K562 (cell line): ENCODE measurements around the gene HMGCL. TPM values are rescaled to one million over a fixed set of nuclear protein-coding genes. Genes with fewer than 3 reads are reported as not detected.
A peak's percentile ranks its signal among the peaks of the same experiment; 100 is the strongest.

Source experiments
- ATF1 ChIP-seq, 2 experiments: fragments of 450-650 bp in 1 of 2; IDR thresholded peaks; 2 replicates each; pipeline ENCODE4 v1.6.1; 2016; ENCODE audit warnings: missing compliant biosample characterization in 1 of 2, missing genetic modification characterization in 1 of 2
- HNRNPL ChIP-seq: fragments of 200-400 bp; formaldehyde crosslinking; IDR thresholded peaks from 2 replicates; pipeline ENCODE4 v1.6.1; 2017; ENCODE audit warnings: low read depth, mild to moderate bottlenecking, low read length
- KLF6 ChIP-seq: fragments of 250-450 bp; sonication (Bioruptor Pico); IDR thresholded peaks from 2 replicates; pipeline ENCODE4 v1.4.0; 2020; ENCODE audit warnings: mild to moderate bottlenecking, moderate library complexity, borderline replicate concordance
- NFXL1 ChIP-seq: fragments of 450-650 bp; formaldehyde crosslinking; IDR thresholded peaks from 2 replicates; pipeline ENCODE4 v1.4.0; 2021; ENCODE audit warnings: mild to moderate bottlenecking
- PRPF4 ChIP-seq: fragments of 200-400 bp; formaldehyde crosslinking; IDR thresholded peaks from one replicate; pipeline ENCODE4 v1.6.1; 2017; ENCODE audit warnings: low read length, low read depth, mild to moderate bottlenecking; ENCODE audit not compliant: insufficient read depth, poor library complexity, severe bottlenecking
- ZNF592 ChIP-seq: fragments of 450-650 bp; IDR thresholded peaks from 2 replicates; pipeline ENCODE4 v1.6.1; 2017; ENCODE audit warnings: antibody characterized with exemption, mild to moderate bottlenecking
- ZNF764 ChIP-seq: fragments of 250-450 bp; sonication (Bioruptor Pico); IDR thresholded peaks from 2 replicates; pipeline ENCODE4 v1.4.0; 2020; ENCODE audit warnings: low read depth, mild to moderate bottlenecking, moderate library complexity
- polyA plus RNA-seq, 8 experiments: library from polyadenylated mRNA; depleted of rRNA in 4 of 8; stranded (reverse) in 5 of 8; unstranded in 3 of 8; fragments of >200 nt; fragmentation: Nextera tagmentation in 2 of 8; fragmentation: Illumina TruSeq in 1 of 8; extraction: Ambion mirVana in 2 of 8; extraction: Trizol in 1 of 8; gene quantifications; 2 replicates each; pipeline versions ENCODE4 v1.2.1 to v1.2.3, GENCODE V29; 2011 to 2014; ENCODE audit warnings: inconsistent platforms in 1 of 8, missing spikeins in 1 of 8
- total RNA-seq, 7 experiments: library from RNA; depleted of rRNA in 6 of 7; stranded (reverse); fragments of >200 nt in 6 of 7; fragmentation: Illumina TruSeq in 2 of 7; extraction: Trizol in 2 of 7; gene quantifications; 2 replicates each; pipeline versions ENCODE4 v1.2.1 to v1.2.3, GENCODE V29; 2011 to 2021; ENCODE audit warnings: low replicate concordance in 1 of 7
- TF ChIP-seq, protein P1 (sequence below): fragments of 250-450 bp; sonication (Bioruptor Pico); IDR thresholded peaks from 2 replicates; pipeline ENCODE4 v1.8.0; 2022; ENCODE audit warnings: moderate library complexity, mild to moderate bottlenecking, inconsistent platforms
- TF ChIP-seq, protein P2 (sequence below): fragments of 450-650 bp; IDR thresholded peaks from 2 replicates; pipeline ENCODE4 v1.6.1; 2017; ENCODE audit warnings: mild to moderate bottlenecking, moderate library complexity
- TF ChIP-seq, protein P3 (sequence below): fragments of 450-650 bp; IDR thresholded peaks from 2 replicates; pipeline ENCODE4 v1.6.1; 2018; ENCODE audit not compliant: partially characterized antibody
- TF ChIP-seq, protein P4 (sequence below), 2 experiments: fragments of 250-450 bp in 1 of 2; fragments of 450-650 bp in 1 of 2; sonication (Bioruptor Pico) in 1 of 2; IDR thresholded peaks; 2 replicates each; pipeline versions ENCODE4 v1.6.1 to v1.8.0; 2016 to 2021; ENCODE audit warnings: mild to moderate bottlenecking in 2 of 2, moderate library complexity in 2 of 2, missing compliant biosample characterization in 1 of 2, missing genetic modification characterization in 1 of 2
- TF ChIP-seq, protein P5 (sequence below): fragments of 250-450 bp; sonication (Bioruptor Pico); IDR thresholded peaks from 2 replicates; pipeline ENCODE4 v1.5.0; 2021; ENCODE audit warnings: mild to moderate bottlenecking, borderline replicate concordance

The HMGCL gene
- total and polyA plus RNA-seq, 9 of the 15 experiments (the other 6 are each of a cell fraction or from before 2014, with no cell fraction given) = 18.0 to 82.2 (median 24.2) TPM

DNA sequence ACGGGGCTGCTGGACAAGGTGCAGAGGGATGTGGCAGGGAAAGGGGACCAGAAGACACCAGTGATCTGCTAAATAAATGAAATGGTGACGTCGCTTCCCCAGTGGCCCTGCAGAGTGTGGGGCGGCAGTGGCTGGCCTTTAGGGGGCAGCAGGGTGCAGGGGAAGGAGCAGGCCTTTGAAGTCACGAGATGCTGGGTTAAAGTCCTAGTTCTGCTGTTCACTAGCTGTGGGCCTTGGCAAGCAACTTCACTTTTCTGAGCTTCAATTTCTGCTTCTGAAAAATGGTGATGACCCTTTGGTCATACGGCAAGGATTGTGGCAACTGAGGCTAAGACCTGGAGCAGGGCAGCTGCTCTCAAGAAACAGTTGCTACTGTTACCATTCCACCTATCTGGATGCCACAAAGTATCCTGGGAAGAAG lies 15.5 kb downstream of the HMGCL start (continued):
- TF ChIP-seq, protein P1, sequence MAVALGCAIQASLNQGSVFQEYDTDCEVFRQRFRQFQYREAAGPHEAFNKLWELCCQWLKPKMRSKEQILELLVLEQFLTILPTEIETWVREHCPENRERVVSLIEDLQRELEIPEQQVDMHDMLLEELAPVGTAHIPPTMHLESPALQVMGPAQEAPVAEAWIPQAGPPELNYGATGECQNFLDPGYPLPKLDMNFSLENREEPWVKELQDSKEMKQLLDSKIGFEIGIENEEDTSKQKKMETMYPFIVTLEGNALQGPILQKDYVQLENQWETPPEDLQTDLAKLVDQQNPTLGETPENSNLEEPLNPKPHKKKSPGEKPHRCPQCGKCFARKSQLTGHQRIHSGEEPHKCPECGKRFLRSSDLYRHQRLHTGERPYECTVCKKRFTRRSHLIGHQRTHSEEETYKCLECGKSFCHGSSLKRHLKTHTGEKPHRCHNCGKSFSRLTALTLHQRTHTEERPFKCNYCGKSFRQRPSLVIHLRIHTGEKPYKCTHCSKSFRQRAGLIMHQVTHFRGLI (CRISPR knock-in tag) = no peak
- TF ChIP-seq, protein P2, sequence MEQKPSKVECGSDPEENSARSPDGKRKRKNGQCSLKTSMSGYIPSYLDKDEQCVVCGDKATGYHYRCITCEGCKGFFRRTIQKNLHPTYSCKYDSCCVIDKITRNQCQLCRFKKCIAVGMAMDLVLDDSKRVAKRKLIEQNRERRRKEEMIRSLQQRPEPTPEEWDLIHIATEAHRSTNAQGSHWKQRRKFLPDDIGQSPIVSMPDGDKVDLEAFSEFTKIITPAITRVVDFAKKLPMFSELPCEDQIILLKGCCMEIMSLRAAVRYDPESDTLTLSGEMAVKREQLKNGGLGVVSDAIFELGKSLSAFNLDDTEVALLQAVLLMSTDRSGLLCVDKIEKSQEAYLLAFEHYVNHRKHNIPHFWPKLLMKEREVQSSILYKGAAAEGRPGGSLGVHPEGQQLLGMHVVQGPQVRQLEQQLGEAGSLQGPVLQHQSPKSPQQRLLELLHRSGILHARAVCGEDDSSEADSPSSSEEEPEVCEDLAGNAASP = no peak
- TF ChIP-seq, protein P3, sequence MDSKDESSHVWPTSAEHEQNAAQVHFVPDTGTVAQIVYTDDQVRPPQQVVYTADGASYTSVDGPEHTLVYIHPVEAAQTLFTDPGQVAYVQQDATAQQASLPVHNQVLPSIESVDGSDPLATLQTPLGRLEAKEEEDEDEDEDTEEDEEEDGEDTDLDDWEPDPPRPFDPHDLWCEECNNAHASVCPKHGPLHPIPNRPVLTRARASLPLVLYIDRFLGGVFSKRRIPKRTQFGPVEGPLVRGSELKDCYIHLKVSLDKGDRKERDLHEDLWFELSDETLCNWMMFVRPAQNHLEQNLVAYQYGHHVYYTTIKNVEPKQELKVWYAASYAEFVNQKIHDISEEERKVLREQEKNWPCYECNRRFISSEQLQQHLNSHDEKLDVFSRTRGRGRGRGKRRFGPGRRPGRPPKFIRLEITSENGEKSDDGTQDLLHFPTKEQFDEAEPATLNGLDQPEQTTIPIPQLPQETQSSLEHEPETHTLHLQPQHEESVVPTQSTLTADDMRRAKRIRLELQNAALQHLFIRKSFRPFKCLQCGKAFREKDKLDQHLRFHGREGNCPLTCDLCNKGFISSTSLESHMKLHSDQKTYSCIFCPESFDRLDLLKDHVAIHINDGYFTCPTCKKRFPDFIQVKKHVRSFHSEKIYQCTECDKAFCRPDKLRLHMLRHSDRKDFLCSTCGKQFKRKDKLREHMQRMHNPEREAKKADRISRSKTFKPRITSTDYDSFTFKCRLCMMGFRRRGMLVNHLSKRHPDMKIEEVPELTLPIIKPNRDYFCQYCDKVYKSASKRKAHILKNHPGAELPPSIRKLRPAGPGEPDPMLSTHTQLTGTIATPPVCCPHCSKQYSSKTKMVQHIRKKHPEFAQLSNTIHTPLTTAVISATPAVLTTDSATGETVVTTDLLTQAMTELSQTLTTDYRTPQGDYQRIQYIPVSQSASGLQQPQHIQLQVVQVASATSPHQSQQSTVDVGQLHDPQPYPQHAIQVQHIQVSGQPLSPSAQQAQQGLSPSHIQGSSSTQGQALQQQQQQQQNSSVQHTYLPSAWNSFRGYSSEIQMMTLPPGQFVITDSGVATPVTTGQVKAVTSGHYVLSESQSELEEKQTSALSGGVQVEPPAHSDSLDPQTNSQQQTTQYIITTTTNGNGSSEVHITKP = peak; percentile 35
- TF ChIP-seq, protein P4, sequence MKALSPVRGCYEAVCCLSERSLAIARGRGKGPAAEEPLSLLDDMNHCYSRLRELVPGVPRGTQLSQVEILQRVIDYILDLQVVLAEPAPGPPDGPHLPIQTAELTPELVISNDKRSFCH (CRISPR knock-in tag; IDR thresholded peaks at IDR 0.05) = no peak
- TF ChIP-seq, protein P4 (tag; IDR thresholded peaks at IDR 0.05) = no peak
- TF ChIP-seq ATF1 (CRISPR knock-in tag; IDR thresholded peaks at IDR 0.05) (no peak), ATF1 (tag; IDR thresholded peaks at IDR 0.05) (peak; percentile 84), PRPF4 (no peak), ZNF764 (CRISPR knock-in tag) (no peak), HNRNPL (no peak), NFXL1 (CRISPR knock-in tag) (no peak), KLF6 (CRISPR knock-in tag) (no peak), ZNF592 (no peak)
- TF ChIP-seq, protein P5, sequence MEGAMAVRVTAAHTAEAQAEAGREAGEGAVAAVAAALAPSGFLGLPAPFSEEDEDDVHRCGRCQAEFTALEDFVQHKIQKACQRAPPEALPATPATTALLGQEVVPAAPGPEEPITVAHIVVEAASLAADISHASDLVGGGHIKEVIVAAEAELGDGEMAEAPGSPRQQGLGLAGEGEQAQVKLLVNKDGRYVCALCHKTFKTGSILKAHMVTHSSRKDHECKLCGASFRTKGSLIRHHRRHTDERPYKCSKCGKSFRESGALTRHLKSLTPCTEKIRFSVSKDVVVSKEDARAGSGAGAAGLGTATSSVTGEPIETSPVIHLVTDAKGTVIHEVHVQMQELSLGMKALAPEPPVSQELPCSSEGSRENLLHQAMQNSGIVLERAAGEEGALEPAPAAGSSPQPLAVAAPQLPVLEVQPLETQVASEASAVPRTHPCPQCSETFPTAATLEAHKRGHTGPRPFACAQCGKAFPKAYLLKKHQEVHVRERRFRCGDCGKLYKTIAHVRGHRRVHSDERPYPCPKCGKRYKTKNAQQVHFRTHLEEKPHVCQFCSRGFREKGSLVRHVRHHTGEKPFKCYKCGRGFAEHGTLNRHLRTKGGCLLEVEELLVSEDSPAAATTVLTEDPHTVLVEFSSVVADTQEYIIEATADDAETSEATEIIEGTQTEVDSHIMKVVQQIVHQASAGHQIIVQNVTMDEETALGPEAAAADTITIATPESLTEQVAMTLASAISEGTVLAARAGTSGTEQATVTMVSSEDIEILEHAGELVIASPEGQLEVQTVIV (CRISPR knock-in tag) = no peak
